Endothelial cell of umbilical vein (primary cell): ENCODE data around the gene HTRA3. TPM values are rescaled to one million over a fixed set of nuclear protein-coding genes. Genes with fewer than 3 reads are reported as not detected.

Experiments
- BruUV-seq: library from RNA; stranded (reverse); fragments of 400-500 nt; replicated peaks from 2 replicates; lab custom pipeline; 2021; lab: Mats Ljungman, UMichigan
- CTCF ChIA-PET: fragments of 300-600, 350-600 bp; sonication (Branson Sonifier 250); formaldehyde crosslinking; loops from one replicate; lab custom pipeline; 2021; ENCODE audit warnings: antibody characterized with exemption, inconsistent platforms; lab: Charles Lee
- POLR2A ChIA-PET: fragments of 300-600, 350-600 bp; sonication (Branson Sonifier 250); formaldehyde crosslinking; loops from one replicate; lab custom pipeline; 2021; ENCODE audit warnings: antibody characterized with exemption, inconsistent platforms; lab: Charles Lee
- DNase-seq: peaks from one replicate; pipeline ENCODE4 v3.0.0-alpha.2; 2011; ENCODE audit warnings: low read depth, low spot score
- FAIRE-seq: peaks from 2 replicates; lab custom pipeline; 2011; peaks lifted over from hg19 to GRCh38; lab: Jason Lieb, UNC
- H2AFZ ChIP-seq: 2 replicates; pipeline ENCODE4 v1.6.0; 2012; ENCODE audit warnings: low read depth, low read length, control low read depth, inconsistent platforms
- H3K27ac ChIP-seq: 2 replicates; pipeline ENCODE4 v1.5.1; 2011; ENCODE audit warnings: low read depth, mild to moderate bottlenecking, control low read depth, low read length, moderate library complexity; ENCODE audit not compliant: insufficient read depth
- H3K27me3 ChIP-seq, 2 experiments: 2 replicates each; pipeline versions ENCODE4 v1.6.0 to v1.6.1; 2011; ENCODE audit warnings: low read length in 2 of 2, mixed read lengths in 1 of 2; ENCODE audit not compliant: control insufficient read depth in 2 of 2, insufficient read depth in 2 of 2
- H3K36me3 ChIP-seq, 2 experiments: 2 replicates in 1 of 2; 3 replicates in 1 of 2; pipeline ENCODE4 v1.5.1; 2011; ENCODE audit warnings: low read length in 2 of 2, mild to moderate bottlenecking in 1 of 2, moderate library complexity in 1 of 2; ENCODE audit not compliant: control insufficient read depth in 2 of 2, insufficient read depth in 2 of 2; ENCODE audit errors: extremely low read depth in 1 of 2
- H3K4me1 ChIP-seq: 3 replicates; pipeline ENCODE4 v1.5.1; 2011; ENCODE audit warnings: mild to moderate bottlenecking, low read length; ENCODE audit not compliant: control insufficient read depth, insufficient read depth; ENCODE audit errors: extremely low read depth
- H3K4me2 ChIP-seq: 2 replicates; pipeline ENCODE4 v1.6.1; 2011; ENCODE audit warnings: low read length, control low read depth, mixed read lengths; ENCODE audit not compliant: insufficient read depth
- H3K4me3 ChIP-seq, 3 experiments: fragments of 200-600 bp in 1 of 3; sonication (generic), shearing (Covaris generic) in 1 of 3; replicated peaks in 1 of 3; 2 replicates each; pipeline ENCODE4 v1.5.1; 2011 to 2016; ENCODE audit warnings: control low read depth in 3 of 3, low read length in 3 of 3, mild to moderate bottlenecking in 2 of 3, inconsistent platforms in 1 of 3, low read depth in 1 of 3, moderate library complexity in 1 of 3; ENCODE audit not compliant: insufficient read depth in 1 of 3
- H3K79me2 ChIP-seq: 2 replicates; pipeline ENCODE4 v1.6.0; 2012; ENCODE audit warnings: low read length, inconsistent platforms; ENCODE audit not compliant: control insufficient read depth, insufficient read depth
- H3K9ac ChIP-seq: replicated peaks from 2 replicates; pipeline ENCODE3; 2011; ENCODE audit warnings: low read length, control low read depth; ENCODE audit not compliant: insufficient read depth; ENCODE audit errors: extremely low read depth
- H3K9me1 ChIP-seq: replicated peaks from 3 replicates; pipeline ENCODE4 v1.6.0; 2011; ENCODE audit warnings: mild to moderate bottlenecking, low read length; ENCODE audit not compliant: control insufficient read depth, insufficient read depth; ENCODE audit errors: extremely low read depth
- H3K9me3 ChIP-seq: replicated peaks from 2 replicates; pipeline ENCODE4 v1.5.1; 2012; ENCODE audit warnings: low read length, inconsistent platforms; ENCODE audit not compliant: control insufficient read depth, insufficient read depth
- H4K20me1 ChIP-seq: replicated peaks from 2 replicates; pipeline ENCODE3; 2011; ENCODE audit warnings: mild to moderate bottlenecking, low read length; ENCODE audit not compliant: control insufficient read depth, insufficient read depth; ENCODE audit errors: extremely low read depth
- EZH2 ChIP-seq: IDR thresholded peaks from 2 replicates; pipeline ENCODE4 v1.6.1; 2012; ENCODE audit warnings: borderline replicate concordance, low read depth, mild to moderate bottlenecking, moderate library complexity, low read length, inconsistent platforms; ENCODE audit not compliant: severe bottlenecking
- FOS ChIP-seq: IDR thresholded peaks from 2 replicates; pipeline ENCODE4 v1.6.1; 2011; ENCODE audit warnings: mild to moderate bottlenecking, low read length, moderate library complexity, borderline replicate concordance; ENCODE audit not compliant: insufficient read depth
- GATA2 ChIP-seq: IDR thresholded peaks from 2 replicates; pipeline ENCODE4 v1.7.0; 2011; ENCODE audit warnings: low read depth, mild to moderate bottlenecking, moderate library complexity, mixed read lengths, low read length; ENCODE audit not compliant: insufficient read length, insufficient read depth
- JUN ChIP-seq: IDR thresholded peaks from 2 replicates; pipeline ENCODE4 v1.6.1; 2011; ENCODE audit warnings: borderline replicate concordance, low read depth; ENCODE audit not compliant: insufficient read length, insufficient read depth
- MYC ChIP-seq: IDR thresholded peaks from one replicate; pipeline ENCODE4 v1.6.1; 2011; ENCODE audit warnings: mild to moderate bottlenecking, low read depth, low read length
- POLR2A ChIP-seq: IDR thresholded peaks from 2 replicates; pipeline ENCODE4 v1.6.1; 2012; ENCODE audit warnings: low read depth, mild to moderate bottlenecking, control low read depth, low read length
- POLR2AphosphoS5 ChIP-seq: IDR thresholded peaks from 2 replicates; pipeline ENCODE4 v1.6.1; 2012; ENCODE audit warnings: low read depth, mild to moderate bottlenecking, control low read depth, low read length, moderate library complexity; ENCODE audit not compliant: insufficient read depth
- dilution Hi-C: fragments of 300-500 bp; cut with MboI; formaldehyde crosslinking; loops from one replicate; pipeline ENCODE4 v1.15.0; 2019; ENCODE audit warnings: low sequenced_read_pairs; ENCODE audit not compliant: extremely low pct_ligation_motif_present
- intact Hi-C: fragments of 100-400 bp; cut with micrococcal nuclease; formaldehyde crosslinking; loops from one replicate; pipeline ENCODE4 v1.10.0; 2022
- polyA plus RNA-seq, 4 experiments: library from polyadenylated mRNA; depleted of rRNA in 3 of 4; stranded (reverse) in 3 of 4; unstranded in 1 of 4; fragments of >200 nt; gene quantifications; 2 replicates each; pipeline versions ENCODE4 v1.2.1 to v1.2.3, GENCODE V29; 2011 to 2012; ENCODE audit warnings: missing spikeins in 1 of 4
- total RNA-seq: library from RNA; stranded (reverse); gene quantifications from 2 replicates; pipeline ENCODE4 v1.2.3, GENCODE V29; 2021
- TF ChIP-seq, protein P1 (sequence below), 2 donors: IDR thresholded peaks; 1 replicate in 1 of 2; 2 replicates in 1 of 2; pipeline ENCODE4 v1.5.1; 2011; ENCODE audit warnings: low read length in 2 of 2, mild to moderate bottlenecking in 2 of 2, moderate library complexity in 2 of 2, control low read depth in 1 of 2, inconsistent platforms in 1 of 2, low read depth in 1 of 2; ENCODE audit not compliant: insufficient read depth in 1 of 2; ENCODE audit errors: extremely low read depth in 1 of 2

HTRA3 gene
- total and polyA plus RNA-seq, 2 donors (not counting 3 experiments of a cell fraction or from before 2014, with no cell fraction given) = 9.0 to 12.0 TPM

DNA sequence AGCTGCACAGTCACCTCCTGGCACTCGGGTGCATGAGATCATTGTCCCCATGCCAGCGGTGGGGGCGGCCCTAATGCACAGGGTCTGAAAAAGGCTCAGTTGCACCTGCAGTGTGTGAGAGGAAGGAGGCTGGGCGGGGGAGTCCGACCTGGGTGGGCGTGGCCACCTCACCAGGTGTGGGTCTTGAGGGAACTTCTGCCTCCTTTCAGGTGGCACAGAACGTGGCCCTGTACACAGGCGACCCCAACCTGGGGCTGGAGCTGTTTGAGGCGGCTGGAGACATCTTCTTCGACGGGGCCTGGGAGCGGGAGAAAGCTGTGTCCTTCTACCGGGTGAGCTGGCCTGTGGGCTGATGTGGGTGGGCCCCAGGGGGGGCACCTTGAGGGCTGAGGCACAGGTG, 34.3 kb upstream of the HTRA3 start:
- H3K79me2 ChIP-seq = peaks cover 6% of the 10 kb centered on the region
- no peak overlapping the region for H3K4me2 ChIP-seq
- FAIRE-seq = no peak
- CTCF ChIA-PET = interaction anchor here (1.0 kb wide), 1 partner anchor 58 kb away, joined by 3 read pairs; no protein-coding TSS in a partner anchor
- no peaks in the 10 kb centered on the region for H3K9me1 ChIP-seq
- H3K36me3 ChIP-seq = peaks cover 28 to 86% of the 10 kb centered on the region in 2 experiments
- H3K9me3 ChIP-seq = no peaks in the 10 kb centered on the region
- BruUV-seq = no TSS peak
- H3K27me3 ChIP-seq = no peaks in the 10 kb centered on the region
- no peak for TF ChIP-seq POLR2AphosphoS5
- H3K27ac ChIP-seq = no peak overlapping the region
- POLR2A ChIA-PET = no interaction called here
- H3K9ac ChIP-seq = no peak overlapping the region
- no peak for DNase-seq
- no peaks in the 10 kb centered on the region for H3K4me1 ChIP-seq
- H2AFZ ChIP-seq = no peak overlapping the region
- no peak overlapping the region for H3K4me3 ChIP-seq
- intact Hi-C loops = no loop called here
- no peaks in the 10 kb centered on the region for H4K20me1 ChIP-seq
- dilution Hi-C loops = no loop called here

DNA sequence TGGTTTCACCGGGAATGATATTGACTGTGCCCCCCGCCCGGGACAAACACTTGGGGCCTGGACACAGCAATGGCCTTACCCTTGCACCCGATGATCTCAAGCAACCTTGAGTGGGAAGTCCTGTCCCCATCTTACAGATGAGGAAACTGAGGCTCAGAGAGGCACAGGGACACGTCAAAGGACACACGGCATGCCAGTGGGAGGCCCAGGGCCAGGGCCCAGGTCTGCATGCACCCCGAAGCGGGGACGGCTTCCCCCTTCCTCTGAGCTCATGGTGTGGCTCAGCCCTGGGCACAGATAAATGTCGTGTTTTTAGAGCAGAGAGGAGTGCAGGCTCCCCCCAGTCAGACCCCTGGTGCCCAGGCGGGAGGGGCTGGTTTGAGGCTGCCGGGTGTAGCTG, 33.9 kb upstream of the HTRA3 start:
- Histone ChIP-seq H3K4me1 (no peaks in the 10 kb centered on the region), H3K9me1 (no peaks in the 10 kb centered on the region), H3K4me2 (no peak overlapping the region), H3K27ac (no peak overlapping the region), H3K36me3 (peaks cover 28 to 91% of the 10 kb centered on the region in 2 experiments), H4K20me1 (no peaks in the 10 kb centered on the region), H3K9me3 (no peaks in the 10 kb centered on the region), H3K9ac (no peak overlapping the region), H2AFZ (no peak overlapping the region), H3K27me3 (no peaks in the 10 kb centered on the region), H3K79me2 (peaks cover 6% of the 10 kb centered on the region), H3K4me3 (no peak overlapping the region)
- no TSS peak for BruUV-seq
- no peak for FAIRE-seq
- dilution Hi-C loops = no loop called here
- ChIA-PET CTCF (interaction anchor here (1.0 to 1.2 kb wide), 2 partner anchors 59 to 175 kb away, joined by 3 to 4 read pairs; no protein-coding TSS in a partner anchor), POLR2A (no interaction called here)
- DNase-seq = no peak
- intact Hi-C loops = no loop called here
- TF ChIP-seq POLR2AphosphoS5 = no peak
- TF ChIP-seq JUN = no peak
- TF ChIP-seq FOS = no peak
- TF ChIP-seq MYC = no peak
- TF ChIP-seq EZH2 = no peak
- no peak for TF ChIP-seq GATA2
- TF ChIP-seq, protein P1, sequence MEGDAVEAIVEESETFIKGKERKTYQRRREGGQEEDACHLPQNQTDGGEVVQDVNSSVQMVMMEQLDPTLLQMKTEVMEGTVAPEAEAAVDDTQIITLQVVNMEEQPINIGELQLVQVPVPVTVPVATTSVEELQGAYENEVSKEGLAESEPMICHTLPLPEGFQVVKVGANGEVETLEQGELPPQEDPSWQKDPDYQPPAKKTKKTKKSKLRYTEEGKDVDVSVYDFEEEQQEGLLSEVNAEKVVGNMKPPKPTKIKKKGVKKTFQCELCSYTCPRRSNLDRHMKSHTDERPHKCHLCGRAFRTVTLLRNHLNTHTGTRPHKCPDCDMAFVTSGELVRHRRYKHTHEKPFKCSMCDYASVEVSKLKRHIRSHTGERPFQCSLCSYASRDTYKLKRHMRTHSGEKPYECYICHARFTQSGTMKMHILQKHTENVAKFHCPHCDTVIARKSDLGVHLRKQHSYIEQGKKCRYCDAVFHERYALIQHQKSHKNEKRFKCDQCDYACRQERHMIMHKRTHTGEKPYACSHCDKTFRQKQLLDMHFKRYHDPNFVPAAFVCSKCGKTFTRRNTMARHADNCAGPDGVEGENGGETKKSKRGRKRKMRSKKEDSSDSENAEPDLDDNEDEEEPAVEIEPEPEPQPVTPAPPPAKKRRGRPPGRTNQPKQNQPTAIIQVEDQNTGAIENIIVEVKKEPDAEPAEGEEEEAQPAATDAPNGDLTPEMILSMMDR (IDR thresholded peaks at IDR 0.05; ENCODE audit: extremely low read depth in 1 of 2, insufficient read depth in 1 of 2, low read depth in 1 of 2, low read length in 2 of 2) = no peak
- no peak for TF ChIP-seq POLR2A
